ENCODE results near the gene EEF1E1.
"Not testable (repeated sequence)": the region's sequence is repeated elsewhere in the genome, so short reads cannot be mapped to it uniquely, and the experiment has no call there.

Gene EEF1E1

GRCh38 chr6:8061736-8062135 lies 40.6 kb downstream of the EEF1E1 start:
- DNase-seq, result no peak

GRCh38 chr6:8060346-8060745 lies 42.0 kb downstream of the EEF1E1 start:
- no peak for DNase-seq

- DNase-seq, result peak in 1 of 5 experiments; percentile 27
These were observed 43.2 kb downstream of the EEF1E1 start for GRCh38 chr6:8059129-8059528.

GRCh38 chr6:8057793-8058192 lies 44.6 kb downstream of the EEF1E1 start:
- no peak for DNase-seq

- no peak for DNase-seq
These were observed 45.1 kb downstream of the EEF1E1 start for GRCh38 chr6:8057263-8057662.

GRCh38 chr6:8054276-8054675 lies 48.1 kb downstream of the EEF1E1 start:
- no peak for DNase-seq

- DNase-seq, result no peak
These were observed 54.6 kb downstream of the EEF1E1 start for GRCh38 chr6:8047541-8048292.

GRCh38 chr6:8045769-8046168 lies 56.6 kb downstream of the EEF1E1 start:
- DNase-seq, result not testable (repeated sequence)

- no peak for DNase-seq
These were observed 59.1 kb downstream of the EEF1E1 start for GRCh38 chr6:8043221-8043620.

GRCh38 chr6:8041913-8042583 lies 60.3 kb downstream of the EEF1E1 start:
- no peak for DNase-seq

- not testable (repeated sequence) for DNase-seq
These were observed 68.2 kb downstream of the EEF1E1 start for GRCh38 chr6:8034107-8034506.

- no peak for DNase-seq
These were observed 71.4 kb downstream of the EEF1E1 start for GRCh38 chr6:8030920-8031319.
